ENCODE results near the gene NME9.

Gene NME9

GRCh38 chr3:138334608-138335007 is 5.0 kb upstream of the NME9 start:
- H3K4me3 ChIP-seq (ENCODE audit: low read depth, low read length): no peak overlapping the region
- DNase-seq (ENCODE audit: low read depth): no peak
- TF ChIP-seq CTCF (IDR thresholded peaks at IDR 0.05; ENCODE audit: low read depth, low read length) (no peak), MYC (IDR thresholded peaks at IDR 0.05; ENCODE audit: low read depth, low read length) (no peak), POLR2A (IDR thresholded peaks at IDR 0.05; ENCODE audit: extremely low read depth, insufficient read length) (no peak)
- TF ChIP-seq, protein P1, sequence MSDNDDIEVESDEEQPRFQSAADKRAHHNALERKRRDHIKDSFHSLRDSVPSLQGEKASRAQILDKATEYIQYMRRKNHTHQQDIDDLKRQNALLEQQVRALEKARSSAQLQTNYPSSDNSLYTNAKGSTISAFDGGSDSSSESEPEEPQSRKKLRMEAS (IDR thresholded peaks at IDR 0.05; ENCODE audit: low read depth, low read length): no peak

GRCh38 chr3:138332472-138333073 is 2.9 kb upstream of the NME9 start:
- peak; percentile 58 for DNase-seq (ENCODE audit: low read depth)
- TF ChIP-seq, protein P1 (IDR thresholded peaks at IDR 0.05; ENCODE audit: low read depth, low read length): no peak
- TF ChIP-seq CTCF (IDR thresholded peaks at IDR 0.05; ENCODE audit: low read depth, low read length): peak; percentile 49
- TF ChIP-seq MYC (IDR thresholded peaks at IDR 0.05; ENCODE audit: low read depth, low read length): no peak
- H3K4me3 ChIP-seq (ENCODE audit: low read depth, low read length): no peak overlapping the region

GRCh38 chr3:138331143-138331894 is 1.7 kb upstream of the NME9 start:
- no peak overlapping the region for H3K4me3 ChIP-seq (ENCODE audit: low read depth, low read length)
- TF ChIP-seq MYC (IDR thresholded peaks at IDR 0.05; ENCODE audit: low read depth, low read length) (no peak), CTCF (IDR thresholded peaks at IDR 0.05; ENCODE audit: low read depth, low read length) (peak; percentile 22)
- DNase-seq (ENCODE audit: low read depth): peak; percentile 40

GRCh38 chr3:138329984-138330293 is 288 bp upstream of the NME9 start:
- TF ChIP-seq, protein P1 (IDR thresholded peaks at IDR 0.05; ENCODE audit: low read depth, low read length): no peak
- TF ChIP-seq MYC (IDR thresholded peaks at IDR 0.05; ENCODE audit: low read depth, low read length): no peak
- TF ChIP-seq CTCF (IDR thresholded peaks at IDR 0.05; ENCODE audit: low read depth, low read length): no peak
- TF ChIP-seq POLR2A (IDR thresholded peaks at IDR 0.05; ENCODE audit: extremely low read depth, insufficient read length): no peak
- no peak overlapping the region for H3K4me3 ChIP-seq (ENCODE audit: low read depth, low read length)

GRCh38 chr3:138328341-138328740 is 1.3 kb downstream of the NME9 start:
- peak; percentile 57 for DNase-seq (ENCODE audit: low read depth)
- H3K4me3 ChIP-seq (ENCODE audit: low read depth, low read length): no peak overlapping the region
- TF ChIP-seq MYC (IDR thresholded peaks at IDR 0.05; ENCODE audit: low read depth, low read length) (no peak), CTCF (IDR thresholded peaks at IDR 0.05; ENCODE audit: low read depth, low read length) (peak; percentile 17)

More at GRCh38 chr3:138329984-138330293, 288 bp upstream of the NME9 start:
- DNase-seq (ENCODE audit: low read depth): no peak

DNA sequence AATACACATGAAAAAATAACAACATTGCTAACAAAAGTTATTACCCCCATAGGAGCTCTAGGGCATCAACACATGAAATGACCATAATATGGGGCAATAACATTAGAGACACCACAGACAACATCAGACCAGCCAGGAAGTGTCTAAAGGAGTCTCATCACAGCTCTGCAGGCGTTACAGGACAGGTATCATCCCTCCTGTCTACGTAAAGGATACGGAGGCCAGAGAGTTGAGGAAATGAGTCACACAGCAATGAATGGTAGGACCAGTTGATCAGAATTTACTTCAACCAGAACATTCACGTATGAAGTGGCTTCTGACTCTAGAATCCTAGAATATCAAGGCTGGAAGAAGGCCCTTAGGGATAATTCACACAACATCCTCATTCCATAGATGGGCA is 1.8 kb downstream of the NME9 start:
- DNase-seq (ENCODE audit: low read depth): no peak
- no peak overlapping the region for H3K4me3 ChIP-seq (ENCODE audit: low read depth, low read length)
- TF ChIP-seq, protein P1 (IDR thresholded peaks at IDR 0.05; ENCODE audit: low read depth, low read length): no peak
- no peak for TF ChIP-seq CTCF (IDR thresholded peaks at IDR 0.05; ENCODE audit: low read depth, low read length)
- no peak for TF ChIP-seq POLR2A (IDR thresholded peaks at IDR 0.05; ENCODE audit: extremely low read depth, insufficient read length)
- no peak for TF ChIP-seq MYC (IDR thresholded peaks at IDR 0.05; ENCODE audit: low read depth, low read length)
